Spleen (tissue), 11 donors: ENCODE results near the gene C1QTNF1. TPM values are rescaled to one million over a fixed set of nuclear protein-coding genes. Genes with fewer than 3 reads are reported as not detected.
A peak's percentile ranks its signal among the peaks of the same experiment; 100 is the strongest.

Experiments used
- DNase-seq: peaks from one replicate; pipeline ENCODE4 v3.0.0-alpha.2; 2020
- H3K27ac ChIP-seq, 8 donors: fragments of 200-600 bp; sonication (generic) in 7 of 8; 1 replicate in 4 of 8; 2 replicates in 4 of 8; pipeline versions ENCODE4 v1.5.0 to v1.8.0; 2016 to 2021; ENCODE audit warnings: inconsistent platforms in 4 of 8, mild to moderate bottlenecking in 4 of 8, moderate library complexity in 1 of 8
- H3K27me3 ChIP-seq, 7 donors: fragments of 200-600 bp; sonication (generic) in 6 of 7; replicated peaks in 1 of 7; 1 replicate in 4 of 7; 2 replicates in 3 of 7; pipeline versions ENCODE4 v1.5.0 to v1.8.0; 2016 to 2021; ENCODE audit warnings: inconsistent platforms in 3 of 7, mild to moderate bottlenecking in 1 of 7
- H3K36me3 ChIP-seq, 6 donors: fragments of 200-600 bp; sonication (generic) in 5 of 6; 1 replicate in 4 of 6; 2 replicates in 2 of 6; pipeline versions ENCODE4 v1.5.0 to v1.8.0; 2016 to 2021; ENCODE audit warnings: inconsistent platforms in 2 of 6
- H3K4me1 ChIP-seq, 6 donors: fragments of 200-600 bp; sonication (generic) in 5 of 6; 1 replicate in 3 of 6; 2 replicates in 3 of 6; pipeline versions ENCODE4 v1.5.0 to v1.8.0; 2016 to 2021; ENCODE audit warnings: inconsistent platforms in 3 of 6
- H3K4me3 ChIP-seq, 8 donors: fragments of 200-600 bp; sonication (generic) in 7 of 8; 1 replicate in 4 of 8; 2 replicates in 4 of 8; pipeline versions ENCODE4 v1.5.0 to v1.8.0; 2016 to 2021; ENCODE audit warnings: inconsistent platforms in 4 of 8, mild to moderate bottlenecking in 4 of 8, moderate library complexity in 2 of 8
- H3K9me3 ChIP-seq, 8 donors: fragments of 200-600 bp; sonication (generic) in 7 of 8; 1 replicate in 4 of 8; 2 replicates in 4 of 8; pipeline versions ENCODE4 v1.5.0 to v1.8.0; 2016 to 2021; ENCODE audit warnings: inconsistent platforms in 4 of 8
- POLR2A ChIP-seq, 3 donors: fragments of 450-650 bp; IDR thresholded peaks; one replicate each; pipeline ENCODE4 v1.5.1; 2017; ENCODE audit warnings: antibody characterized with exemption in 3 of 3, mild to moderate bottlenecking in 1 of 3
- POLR2AphosphoS5 ChIP-seq, 3 donors: sonication (generic); formaldehyde crosslinking; IDR thresholded peaks; one replicate each; pipeline ENCODE4 v1.5.1; 2017; ENCODE audit warnings: antibody characterized with exemption in 3 of 3
- WGBS, 5 donors: extraction: QIAGEN DNeasy Blood & Tissue Kit in 3 of 5; methylation state at CpG; one replicate each; pipeline versions ENCODE4 v1.1.5 to v1.1.7; 2013 to 2018; 5-methylcytosine and 5-hydroxymethylcytosine counted together
- intact Hi-C: fragments of 100-400 bp; cut with DNase I; formaldehyde crosslinking; loops from one replicate; pipeline ENCODE4 v1.15.0; 2023; ENCODE audit warnings: low total_unique reads
- polyA plus RNA-seq, 3 donors: library from polyadenylated mRNA; stranded (reverse); fragments of 200-250 nt; gene quantifications; one replicate each; pipeline ENCODE4 v1.2.1, GENCODE V29; 2013
- total RNA-seq, 7 donors: library from RNA; depleted of rRNA in 3 of 7; stranded (reverse); fragments of >200 nt in 3 of 7; fragmentation: NEBNext Ultra II Directional in 4 of 7; extraction: Animal tissue kit (Norgen Biotek cat#: 25700) in 4 of 7; gene quantifications; one replicate each; pipeline versions ENCODE4 v1.1.0 to v1.2.1, GENCODE V29; 2016 to 2021
- TF ChIP-seq, protein P1 (sequence below), 11 experiments: fragments of 200-600 bp in 7 of 11; fragments of 450-650 bp in 4 of 11; sonication (generic) in 4 of 11; IDR thresholded peaks in 8 of 11; conservative IDR thresholded peaks in 3 of 11; 1 replicate in 7 of 11; 2 replicates in 4 of 11; pipeline versions ENCODE4 v1.4.0 to v1.8.0; 2016 to 2021; ENCODE audit warnings: antibody characterized with exemption in 11 of 11, inconsistent platforms in 4 of 11, mild to moderate bottlenecking in 1 of 11
- donor health status: healthy with polysubstance abuse.
- donor health status: DM: no; HTN: no; CAD: no; lungs with moderate emphysema.
- donor health status: DM: no; HTN: no; CAD: no.
- donor health status: Bipolar disorder and iron deficiency.
- donor health status: healthy.
- donor health status: DM: no; HTN: no; CAD: no.
- donor health status: DM: yes; HTN: yes; CAD: no.

Gene C1QTNF1
- total and polyA plus RNA-seq, 10 donors, result 14.7 to 101 (median 44.4) TPM

GRCh38 chr17:78986649-78987328 lies 37.2 kb upstream of the C1QTNF1 start:
- Histone ChIP-seq H3K36me3 (peaks cover 0 to 29% (median 19%) of the 10 kb centered on the region in 6 donors), H3K4me3 (peak overlapping the region; percentile 2 to 64 (median 32)), H3K4me1 (peaks cover 15 to 50% (median 44%) of the 10 kb centered on the region in 6 donors), H3K27ac (peak overlapping the region; percentile 68 to 87 (median 78)), H3K27me3 (no peaks in the 10 kb centered on the region), H3K9me3 (no peaks in the 10 kb centered on the region)
- intact Hi-C loops, result no loop called here
- TF ChIP-seq POLR2AphosphoS5 (IDR thresholded peaks at IDR 0.05), result peak in 2 of 3 donors; percentile 36 to 43
- no peak for TF ChIP-seq POLR2A (IDR thresholded peaks at IDR 0.05)
- TF ChIP-seq, protein P1, sequence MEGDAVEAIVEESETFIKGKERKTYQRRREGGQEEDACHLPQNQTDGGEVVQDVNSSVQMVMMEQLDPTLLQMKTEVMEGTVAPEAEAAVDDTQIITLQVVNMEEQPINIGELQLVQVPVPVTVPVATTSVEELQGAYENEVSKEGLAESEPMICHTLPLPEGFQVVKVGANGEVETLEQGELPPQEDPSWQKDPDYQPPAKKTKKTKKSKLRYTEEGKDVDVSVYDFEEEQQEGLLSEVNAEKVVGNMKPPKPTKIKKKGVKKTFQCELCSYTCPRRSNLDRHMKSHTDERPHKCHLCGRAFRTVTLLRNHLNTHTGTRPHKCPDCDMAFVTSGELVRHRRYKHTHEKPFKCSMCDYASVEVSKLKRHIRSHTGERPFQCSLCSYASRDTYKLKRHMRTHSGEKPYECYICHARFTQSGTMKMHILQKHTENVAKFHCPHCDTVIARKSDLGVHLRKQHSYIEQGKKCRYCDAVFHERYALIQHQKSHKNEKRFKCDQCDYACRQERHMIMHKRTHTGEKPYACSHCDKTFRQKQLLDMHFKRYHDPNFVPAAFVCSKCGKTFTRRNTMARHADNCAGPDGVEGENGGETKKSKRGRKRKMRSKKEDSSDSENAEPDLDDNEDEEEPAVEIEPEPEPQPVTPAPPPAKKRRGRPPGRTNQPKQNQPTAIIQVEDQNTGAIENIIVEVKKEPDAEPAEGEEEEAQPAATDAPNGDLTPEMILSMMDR (IDR thresholded peaks at IDR 0.05 in 8 of 11, conservative IDR thresholded peaks at IDR 0.05 in 3 of 11), result no peak
- no peak for DNase-seq
- 2 to 4% (median 3%) methylated on average over 15 of the region's 15 CpGs for WGBS, 5 donors

- intact Hi-C loops, result no loop called here
- Histone ChIP-seq H3K36me3 (peaks cover 2 to 43% (median 31%) of the 10 kb centered on the region in 6 donors), H3K4me3 (peak overlapping the region in 1 of 8 donors; percentile 64), H3K9me3 (no peaks in the 10 kb centered on the region), H3K4me1 (peaks cover 20 to 64% (median 55%) of the 10 kb centered on the region in 6 donors), H3K27me3 (no peaks in the 10 kb centered on the region), H3K27ac (peak overlapping the region in 4 of 8 donors; percentile 44 to 87 (median 82))
- TF ChIP-seq, protein P1 (IDR thresholded peaks at IDR 0.05 in 8 of 11, conservative IDR thresholded peaks at IDR 0.05 in 3 of 11), result no peak
- no peak for TF ChIP-seq POLR2AphosphoS5 (IDR thresholded peaks at IDR 0.05)
- no peak for TF ChIP-seq POLR2A (IDR thresholded peaks at IDR 0.05)
- DNase-seq, result no peak
- 48 to 66% (median 55%) methylated on average over 6 of the region's 6 CpGs for WGBS, 5 donors
Observed at GRCh38 chr17:78988152-78988551, 35.8 kb upstream of the C1QTNF1 start.

- H3K4me1 ChIP-seq, result peaks cover 21 to 86% (median 62%) of the 10 kb centered on the region in 6 donors
- intact Hi-C loops, result no loop called here
- no peaks in the 10 kb centered on the region for H3K9me3 ChIP-seq
- no peaks in the 10 kb centered on the region for H3K27me3 ChIP-seq
- peaks cover 2 to 66% (median 52%) of the 10 kb centered on the region in 6 donors for H3K36me3 ChIP-seq
- no peak overlapping the region for H3K4me3 ChIP-seq
- H3K27ac ChIP-seq, result peak overlapping the region in 5 of 8 donors; percentile 2 to 88 (median 82)
- DNase-seq, result peak; percentile 67
- WGBS, 5 donors, result 95 to 98% (median 95%) methylated on average over 29 of the region's 29 CpGs
- TF ChIP-seq, protein P1 (IDR thresholded peaks at IDR 0.05 in 8 of 11, conservative IDR thresholded peaks at IDR 0.05 in 3 of 11), result no peak
- peak in 1 of 3 donors; percentile 43 for TF ChIP-seq POLR2AphosphoS5 (IDR thresholded peaks at IDR 0.05)
Observed at GRCh38 chr17:78990349-78991016, 33.5 kb upstream of the C1QTNF1 start.
